Fibroblast of mammary gland (primary cell): ENCODE data around the gene NEURL1.
"Not testable (repeated sequence)": the region's sequence is repeated elsewhere in the genome, so short reads cannot be mapped to it uniquely, and the experiment has no call there.

Experiments
- DNase-seq: peaks from one replicate; pipeline ENCODE4 v3.0.0-alpha.2; 2010; ENCODE audit warnings: low read depth
- H3K4me3 ChIP-seq: 2 replicates; pipeline ENCODE4 v1.5.1; 2011; ENCODE audit warnings: low read depth, mild to moderate bottlenecking, low read length, moderate library complexity; ENCODE audit not compliant: control insufficient read depth
- CTCF ChIP-seq: conservative IDR thresholded peaks from 2 replicates; pipeline ENCODE4 v1.5.1; 2011; ENCODE audit warnings: low read depth, low read length, inconsistent platforms; ENCODE audit not compliant: control insufficient read depth, insufficient read depth

NEURL1 gene

GRCh38 chr10:103603382-103603781 lies 109.9 kb downstream of the NEURL1 start:
- no peak for TF ChIP-seq CTCF
- no peak overlapping the region for H3K4me3 ChIP-seq
- no peak for DNase-seq

- H3K4me3 ChIP-seq, result no peak overlapping the region
- DNase-seq, result peak; percentile 74
- peak; percentile 93 for TF ChIP-seq CTCF
Measured at GRCh38 chr10:103605359-103606096, 112.0 kb downstream of the NEURL1 start.

GRCh38 chr10:103606097-103606438 lies 112.6 kb downstream of the NEURL1 start:
- not testable (repeated sequence) for H3K4me3 ChIP-seq

GRCh38 chr10:103607051-103607450 lies 113.5 kb downstream of the NEURL1 start:
- H3K4me3 ChIP-seq, DNase-seq: not testable (repeated sequence)

More at GRCh38 chr10:103606097-103606438, 112.6 kb downstream of the NEURL1 start:
- DNase-seq, result not testable (repeated sequence)

- H3K4me3 ChIP-seq, DNase-seq: not testable (repeated sequence)
Measured at GRCh38 chr10:103608056-103608455, 114.6 kb downstream of the NEURL1 start.

- DNase-seq, result no peak
- TF ChIP-seq CTCF, result no peak
- no peak overlapping the region for H3K4me3 ChIP-seq
Measured at GRCh38 chr10:103609231-103610082, 116.0 kb downstream of the NEURL1 start.

GRCh38 chr10:103610083-103610472 lies 116.6 kb downstream of the NEURL1 start:
- H3K4me3 ChIP-seq, result no peak overlapping the region
- no peak for TF ChIP-seq CTCF
- no peak for DNase-seq

GRCh38 chr10:103610921-103611511 lies 117.5 kb downstream of the NEURL1 start:
- no peak for TF ChIP-seq CTCF
- no peak overlapping the region for H3K4me3 ChIP-seq
- DNase-seq, result no peak
